Lower leg skin (tissue), 3 donors: ENCODE results near the gene TRH.

ENCODE experiments used
- CTCF ChIP-seq, 3 donors: fragments of 450-650 bp; IDR thresholded peaks; one replicate each; pipeline ENCODE4 v1.5.1; 2016; ENCODE audit warnings: antibody characterized with exemption in 3 of 3, mild to moderate bottlenecking in 3 of 3, moderate library complexity in 2 of 3
- POLR2A ChIP-seq, 2 donors: fragments of 450-650 bp; IDR thresholded peaks; one replicate each; pipeline ENCODE4 v1.6.1; 2016 to 2017; ENCODE audit warnings: antibody characterized with exemption in 2 of 2, mild to moderate bottlenecking in 1 of 2, moderate library complexity in 1 of 2

DNA sequence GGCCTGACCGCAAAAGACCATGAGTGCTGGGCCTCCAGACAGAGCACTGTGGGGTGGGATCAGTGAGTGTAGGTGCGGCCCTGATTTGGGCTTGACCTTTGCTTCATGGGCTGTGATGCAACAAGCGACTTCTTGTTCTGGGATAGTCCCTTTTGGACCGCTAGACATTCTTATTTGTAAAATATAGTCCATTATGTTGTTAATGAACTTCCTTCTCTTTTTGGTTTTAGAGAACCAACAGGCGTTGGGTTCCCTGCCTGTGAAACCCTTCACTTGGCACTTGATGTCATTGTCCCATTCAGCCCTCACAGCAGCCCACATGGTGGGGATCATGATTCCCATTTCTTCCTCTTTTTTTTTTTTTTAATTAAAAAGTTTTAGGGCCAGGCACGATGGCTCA is 15.8 kb upstream of the TRH start:
- TF ChIP-seq CTCF (IDR thresholded peaks at IDR 0.05) (no peak), POLR2A (IDR thresholded peaks at IDR 0.05) (no peak)
